ENCODE measurements around the gene OR52E6. TPM values are rescaled to one million over a fixed set of nuclear protein-coding genes. Genes with fewer than 3 reads are reported as not detected.

Gene OR52E6
- total RNA-seq, 4 donors from 2014 or later: not detected

- H3K27ac ChIP-seq: no peak overlapping the region
- no peaks in the 10 kb centered on the region for H3K36me3 ChIP-seq
- no peaks in the 10 kb centered on the region for H3K27me3 ChIP-seq
- DNase-seq (no peak), ATAC-seq (no peak)
- no peak overlapping the region for H3K4me3 ChIP-seq
- H3K4me1 ChIP-seq: no peaks in the 10 kb centered on the region
- TF ChIP-seq POLR2A (IDR thresholded peaks at IDR 0.05) (no peak), CTCF (IDR thresholded peaks at IDR 0.05 in 4 of 5, conservative IDR thresholded peaks at IDR 0.05 in 1 of 5) (no peak)
- H3K9me3 ChIP-seq: no peaks in the 10 kb centered on the region
- in situ Hi-C loops (cut with MboI; ENCODE audit: low sequenced_read_pairs in 4 of 4): no loop called here
- intact Hi-C loops (cut with DNase I; ENCODE audit: low total_unique reads): no loop called here
Observed at GRCh38 chr11:5796541-5796940, 45.2 kb downstream of the OR52E6 start.

GRCh38 chr11:5791165-5791564 lies 50.5 kb downstream of the OR52E6 start, which contains the start of gene OR52N1:
Gene OR52N1, minus strand, starts transcription at chr11:5791265. Its CDS starts 2,449 bp downstream, at chr11:5788816.
- in situ Hi-C loops (cut with MboI; ENCODE audit: low sequenced_read_pairs in 4 of 4) (no loop called here), intact Hi-C loops (cut with DNase I; ENCODE audit: low total_unique reads) (no loop called here)
- DNase-seq (no peak), ATAC-seq (no peak)
- Histone ChIP-seq H3K27ac (no peak within 1 kb of the TSS), H3K36me3 (no peaks in the 10 kb centered on the region), H3K9me3 (no peaks in the 10 kb centered on the region), H3K4me1 (no peaks in the 10 kb centered on the region), H3K4me3 (no peak within 1 kb of the TSS), H3K27me3 (no peaks in the 10 kb centered on the region)
- no peak for TF ChIP-seq CTCF (IDR thresholded peaks at IDR 0.05 in 4 of 5, conservative IDR thresholded peaks at IDR 0.05 in 1 of 5)
- no peak for TF ChIP-seq POLR2A (IDR thresholded peaks at IDR 0.05)

Other genes starting within 250 kb of the OR52E6 start
- gene TRIM6, start 245.3 kb downstream of the OR52E6 start, total RNA-seq: under 1 TPM; 0.15 to 0.35 (median 0.28) TPM
- gene TRIM34, start 216.9 kb downstream of the OR52E6 start, total RNA-seq: 1 to 10 TPM in 3 of 4 donors, under 1 TPM in 1; 0.32 to 1.6 (median 1.2) TPM
- gene TRIM5, start 156.8 kb downstream of the OR52E6 start, total RNA-seq: 1 to 10 TPM; 2.3 to 3.9 (median 2.6) TPM
- 10 to 100 TPM in 2 of 4 donors, 1 to 10 TPM in 2; 5.3 to 15.8 (median 8.8) TPM for gene TRIM22, start 152.1 kb downstream of the OR52E6 start, total RNA-seq
- not detected for gene OR56B1, start 105.4 kb downstream of the OR52E6 start, total RNA-seq
- not detected for gene OR52N4, start 87.7 kb downstream of the OR52E6 start, total RNA-seq
- gene OR52N5, start 58.5 kb downstream of the OR52E6 start, total RNA-seq: not detected
- not detected for gene OR52N1, start 50.6 kb downstream of the OR52E6 start, total RNA-seq
- gene OR52N2, start 33.0 kb downstream of the OR52E6 start, total RNA-seq: not detected
- not detected for gene OR52E8, start 15.8 kb upstream of the OR52E6 start, total RNA-seq
- gene OR52E4, start 38.7 kb upstream of the OR52E6 start, total RNA-seq: not detected
- gene OR52E5, start 51.3 kb upstream of the OR52E6 start, total RNA-seq: not detected
- not detected for gene OR56A3, start 100.4 kb upstream of the OR52E6 start, total RNA-seq
- gene OR56A5, start 126.6 kb upstream of the OR52E6 start, total RNA-seq: not detected
- gene OR52L1, start 145.1 kb upstream of the OR52E6 start, total RNA-seq: not detected
- not detected for gene OR56A4, start 165.0 kb upstream of the OR52E6 start, total RNA-seq
- not detected for gene OR56A1, start 188.9 kb upstream of the OR52E6 start, total RNA-seq

All from gastrocnemius medialis (tissue), 4 donors.